HepG2 (cell line): ENCODE measurements around the gene HPCAL1. TPM values are rescaled to one million over a fixed set of nuclear protein-coding genes. Genes with fewer than 3 reads are reported as not detected.

Experiments used
- GLI4 ChIP-seq: sonication (generic); formaldehyde crosslinking; IDR thresholded peaks from 2 replicates; pipeline ENCODE4 v1.5.1; 2020; ENCODE audit warnings: missing genetic modification reagents, mild to moderate bottlenecking, moderate library complexity, borderline replicate concordance
- HCFC1 ChIP-seq: fragments of 150-350 bp; IDR thresholded peaks from 2 replicates; pipeline ENCODE4 v1.6.1; 2014; ENCODE audit warnings: low read depth, low read length
- MAFK ChIP-seq, 2 experiments: IDR thresholded peaks in 1 of 2; conservative IDR thresholded peaks in 1 of 2; 2 replicates each; pipeline ENCODE4 v1.6.1; 2011; ENCODE audit warnings: improper control_type of control experiment in 2 of 2, low read length in 2 of 2
- SMAD1 ChIP-seq: sonication (generic); formaldehyde crosslinking; IDR thresholded peaks from 2 replicates; pipeline ENCODE4 v1.4.0; 2020; ENCODE audit warnings: missing genetic modification reagents, low read depth, mild to moderate bottlenecking, borderline replicate concordance
- TGIF2 ChIP-seq: IDR thresholded peaks from 2 replicates; pipeline ENCODE4 v1.6.1; 2016; ENCODE audit warnings: control low read depth, missing compliant biosample characterization
- ZC3H4 ChIP-seq: sonication (generic); formaldehyde crosslinking; IDR thresholded peaks from 2 replicates; pipeline ENCODE4 v1.4.0; 2020; ENCODE audit warnings: missing genetic modification reagents, borderline replicate concordance
- ZNF430 ChIP-seq: sonication (generic); formaldehyde crosslinking; IDR thresholded peaks from 2 replicates; pipeline ENCODE4 v1.9.0; 2021; ENCODE audit warnings: mild to moderate bottlenecking, missing genetic modification reagents
- ZNF432 ChIP-seq: sonication (generic); formaldehyde crosslinking; IDR thresholded peaks from 2 replicates; pipeline ENCODE4 v1.5.0; 2020; ENCODE audit warnings: missing genetic modification reagents, mild to moderate bottlenecking, borderline replicate concordance
- ZNF577 ChIP-seq: sonication (generic); formaldehyde crosslinking; IDR thresholded peaks from 2 replicates; pipeline ENCODE4 v1.4.0; 2020; ENCODE audit warnings: mild to moderate bottlenecking, low read depth, missing genetic modification reagents, borderline replicate concordance
- ZNF644 ChIP-seq: IDR thresholded peaks from 2 replicates; pipeline ENCODE4 v1.6.1; 2016; ENCODE audit warnings: low read depth
- ZNF766 ChIP-seq: sonication (generic); formaldehyde crosslinking; IDR thresholded peaks from 2 replicates; pipeline ENCODE4 v1.5.0; 2020; ENCODE audit warnings: missing genetic modification reagents, borderline replicate concordance
- ZNF790 ChIP-seq: sonication (generic); formaldehyde crosslinking; IDR thresholded peaks from 2 replicates; pipeline ENCODE4 v1.8.0; 2022; ENCODE audit warnings: missing genetic modification reagents, mild to moderate bottlenecking, borderline replicate concordance
- ZSCAN25 ChIP-seq: sonication (generic); formaldehyde crosslinking; IDR thresholded peaks from 2 replicates; pipeline ENCODE4 v1.8.0; 2022; ENCODE audit warnings: mild to moderate bottlenecking, missing genetic modification reagents
- polyA plus RNA-seq, 8 experiments: library from polyadenylated mRNA; depleted of rRNA in 3 of 8; stranded (reverse) in 7 of 8; unstranded in 1 of 8; fragments of >200 nt; fragmentation: Illumina TruSeq in 4 of 8; extraction: Trizol in 4 of 8; gene quantifications; 2 replicates each; pipeline versions ENCODE4 v1.2.1 to v1.2.3, GENCODE V29; 2011 to 2016; ENCODE audit warnings: low read depth in 4 of 8, missing spikeins in 1 of 8, mixed read lengths in 1 of 8; ENCODE audit not compliant: insufficient read depth in 1 of 8
- total RNA-seq, 5 experiments: library from RNA; depleted of rRNA; stranded (reverse); fragments of >200 nt; fragmentation: Illumina TruSeq; extraction: Trizol; gene quantifications; 2 replicates each; pipeline ENCODE4 v1.2.3, GENCODE V29; 2016; ENCODE audit warnings: low read depth in 1 of 5
- TF ChIP-seq, protein P1 (sequence below): sonication (generic); formaldehyde crosslinking; IDR thresholded peaks from one replicate; pipeline ENCODE4 v1.5.1; 2020; ENCODE audit warnings: mild to moderate bottlenecking, missing genetic modification reagents; ENCODE audit errors: not compliant biosample characterization
- TF ChIP-seq, protein P2 (sequence below): sonication (generic); formaldehyde crosslinking; IDR thresholded peaks from 2 replicates; pipeline ENCODE4 v1.5.0; 2020; ENCODE audit warnings: missing genetic modification reagents
- TF ChIP-seq, protein P3 (sequence below): sonication (generic); formaldehyde crosslinking; IDR thresholded peaks from 2 replicates; pipeline ENCODE4 v1.4.0; 2020; ENCODE audit warnings: missing genetic modification reagents
- TF ChIP-seq, protein P4 (sequence below): IDR thresholded peaks from 2 replicates; pipeline ENCODE4 v1.6.1; 2016
- TF ChIP-seq, protein P5 (sequence below): sonication (generic); formaldehyde crosslinking; IDR thresholded peaks from 2 replicates; pipeline ENCODE4 v1.4.0; 2020; ENCODE audit warnings: missing genetic modification reagents

Gene HPCAL1
- total and polyA plus RNA-seq, 2 of the 13 experiments (the other 11 are each of a cell fraction or from before 2014, with no cell fraction given) = 29.5 to 29.9 TPM

DNA sequence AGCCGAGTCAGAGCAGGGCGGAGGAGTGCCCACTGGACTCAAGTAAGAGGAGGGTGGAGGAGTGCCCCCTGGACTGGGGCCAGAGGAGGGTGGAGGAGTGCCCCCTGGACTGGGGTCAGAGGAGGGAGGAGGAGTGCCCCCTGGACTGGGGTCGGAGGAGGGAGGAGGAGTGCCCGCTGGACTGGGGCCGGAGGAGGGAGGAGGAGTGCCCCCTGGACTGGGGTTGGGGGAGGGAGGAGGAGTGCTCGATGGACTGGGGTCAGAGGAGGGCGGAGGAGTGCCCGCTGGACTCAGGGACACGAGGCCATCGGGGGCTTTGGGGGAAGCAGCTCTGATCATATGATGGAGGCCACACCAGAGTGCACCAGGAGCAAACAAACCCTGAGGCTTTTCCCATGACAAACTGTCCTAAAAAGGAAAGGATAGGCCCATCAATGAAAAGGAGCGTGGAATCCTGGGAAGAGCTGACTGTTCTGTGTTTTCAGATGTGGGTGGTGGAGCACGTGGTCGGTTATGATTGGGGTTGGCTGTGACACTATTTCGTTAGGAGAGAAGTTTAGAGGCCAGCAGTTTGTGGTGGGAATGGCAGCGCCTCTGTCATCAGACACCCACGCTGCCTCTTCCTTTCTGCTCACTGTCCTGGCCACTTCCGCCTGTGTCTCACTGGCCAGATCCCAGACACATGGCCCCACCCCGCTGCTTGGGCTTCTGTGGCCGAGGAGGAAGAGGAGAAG lies 24.5 kb upstream of the HPCAL1 start (continued):
- TF ChIP-seq, protein P1, sequence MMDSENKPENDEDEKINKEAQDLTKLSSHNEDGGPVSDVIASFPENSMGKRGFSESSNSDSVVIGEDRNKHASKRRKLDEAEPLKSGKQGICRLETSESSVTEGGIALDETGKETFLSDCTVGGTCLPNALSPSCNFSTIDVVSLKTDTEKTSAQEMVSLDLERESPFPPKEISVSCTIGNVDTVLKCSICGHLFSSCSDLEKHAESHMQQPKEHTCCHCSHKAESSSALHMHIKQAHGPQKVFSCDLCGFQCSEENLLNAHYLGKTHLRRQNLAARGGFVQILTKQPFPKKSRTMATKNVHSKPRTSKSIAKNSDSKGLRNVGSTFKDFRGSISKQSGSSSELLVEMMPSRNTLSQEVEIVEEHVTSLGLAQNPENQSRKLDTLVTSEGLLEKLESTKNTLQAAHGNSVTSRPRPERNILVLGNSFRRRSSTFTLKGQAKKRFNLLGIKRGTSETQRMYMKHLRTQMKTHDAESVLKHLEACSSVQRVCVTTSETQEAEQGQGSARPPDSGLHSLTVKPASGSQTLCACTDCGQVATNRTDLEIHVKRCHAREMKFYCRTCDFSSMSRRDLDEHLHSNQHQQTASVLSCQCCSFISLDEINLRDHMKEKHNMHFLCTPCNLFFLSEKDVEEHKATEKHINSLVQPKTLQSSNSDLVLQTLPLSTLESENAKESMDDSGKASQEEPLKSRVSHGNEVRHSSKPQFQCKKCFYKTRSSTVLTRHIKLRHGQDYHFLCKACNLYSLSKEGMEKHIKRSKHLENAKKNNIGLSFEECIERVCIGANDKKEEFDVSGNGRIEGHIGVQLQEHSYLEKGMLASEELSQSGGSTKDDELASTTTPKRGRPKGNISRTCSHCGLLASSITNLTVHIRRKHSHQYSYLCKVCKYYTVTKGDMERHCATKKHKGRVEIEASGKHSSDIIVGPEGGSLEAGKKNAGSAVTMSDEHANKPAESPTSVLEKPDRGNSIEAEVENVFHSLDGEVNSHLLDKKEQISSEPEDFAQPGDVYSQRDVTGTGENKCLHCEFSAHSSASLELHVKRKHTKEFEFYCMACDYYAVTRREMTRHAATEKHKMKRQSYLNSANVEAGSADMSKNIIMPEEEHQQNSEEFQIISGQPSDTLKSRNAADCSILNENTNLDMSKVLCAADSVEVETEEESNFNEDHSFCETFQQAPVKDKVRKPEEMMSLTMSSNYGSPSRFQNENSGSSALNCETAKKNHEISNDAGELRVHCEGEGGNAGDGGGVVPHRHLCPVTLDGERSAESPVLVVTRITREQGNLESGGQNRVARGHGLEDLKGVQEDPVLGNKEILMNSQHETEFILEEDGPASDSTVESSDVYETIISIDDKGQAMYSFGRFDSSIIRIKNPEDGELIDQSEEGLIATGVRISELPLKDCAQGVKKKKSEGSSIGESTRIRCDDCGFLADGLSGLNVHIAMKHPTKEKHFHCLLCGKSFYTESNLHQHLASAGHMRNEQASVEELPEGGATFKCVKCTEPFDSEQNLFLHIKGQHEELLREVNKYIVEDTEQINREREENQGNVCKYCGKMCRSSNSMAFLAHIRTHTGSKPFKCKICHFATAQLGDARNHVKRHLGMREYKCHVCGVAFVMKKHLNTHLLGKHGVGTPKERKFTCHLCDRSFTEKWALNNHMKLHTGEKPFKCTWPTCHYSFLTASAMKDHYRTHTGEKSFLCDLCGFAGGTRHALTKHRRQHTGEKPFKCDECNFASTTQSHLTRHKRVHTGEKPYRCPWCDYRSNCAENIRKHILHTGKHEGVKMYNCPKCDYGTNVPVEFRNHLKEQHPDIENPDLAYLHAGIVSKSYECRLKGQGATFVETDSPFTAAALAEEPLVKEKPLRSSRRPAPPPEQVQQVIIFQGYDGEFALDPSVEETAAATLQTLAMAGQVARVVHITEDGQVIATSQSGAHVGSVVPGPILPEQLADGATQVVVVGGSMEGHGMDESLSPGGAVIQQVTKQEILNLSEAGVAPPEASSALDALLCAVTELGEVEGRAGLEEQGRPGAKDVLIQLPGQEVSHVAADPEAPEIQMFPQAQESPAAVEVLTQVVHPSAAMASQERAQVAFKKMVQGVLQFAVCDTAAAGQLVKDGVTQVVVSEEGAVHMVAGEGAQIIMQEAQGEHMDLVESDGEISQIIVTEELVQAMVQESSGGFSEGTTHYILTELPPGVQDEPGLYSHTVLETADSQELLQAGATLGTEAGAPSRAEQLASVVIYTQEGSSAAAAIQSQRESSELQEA = no peak
- TF ChIP-seq, protein P2, sequence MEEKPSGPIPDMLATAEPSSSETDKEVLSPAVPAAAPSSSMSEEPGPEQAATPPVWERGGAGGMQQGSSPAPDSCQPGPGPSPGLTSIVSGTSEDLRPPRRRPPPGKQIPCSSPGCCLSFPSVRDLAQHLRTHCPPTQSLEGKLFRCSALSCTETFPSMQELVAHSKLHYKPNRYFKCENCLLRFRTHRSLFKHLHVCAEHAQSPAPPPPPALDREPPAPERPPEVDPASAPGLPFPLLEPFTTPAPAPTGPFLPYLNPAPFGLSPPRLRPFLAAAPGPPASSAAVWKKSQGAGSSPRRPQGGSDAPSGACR (CRISPR knock-in tag) = peak; percentile 87
- no peak for TF ChIP-seq HCFC1
- TF ChIP-seq, protein P3, sequence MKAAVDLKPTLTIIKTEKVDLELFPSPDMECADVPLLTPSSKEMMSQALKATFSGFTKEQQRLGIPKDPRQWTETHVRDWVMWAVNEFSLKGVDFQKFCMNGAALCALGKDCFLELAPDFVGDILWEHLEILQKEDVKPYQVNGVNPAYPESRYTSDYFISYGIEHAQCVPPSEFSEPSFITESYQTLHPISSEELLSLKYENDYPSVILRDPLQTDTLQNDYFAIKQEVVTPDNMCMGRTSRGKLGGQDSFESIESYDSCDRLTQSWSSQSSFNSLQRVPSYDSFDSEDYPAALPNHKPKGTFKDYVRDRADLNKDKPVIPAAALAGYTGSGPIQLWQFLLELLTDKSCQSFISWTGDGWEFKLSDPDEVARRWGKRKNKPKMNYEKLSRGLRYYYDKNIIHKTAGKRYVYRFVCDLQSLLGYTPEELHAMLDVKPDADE (CRISPR knock-in tag) = no peak
- TF ChIP-seq SMAD1 (CRISPR knock-in tag) = no peak
- TF ChIP-seq TGIF2 (CRISPR knock-in tag) = peak; percentile 55; the same call in 1 of the 2 replicates
- TF ChIP-seq ZC3H4 (CRISPR knock-in tag) = no peak
- TF ChIP-seq, protein P4, sequence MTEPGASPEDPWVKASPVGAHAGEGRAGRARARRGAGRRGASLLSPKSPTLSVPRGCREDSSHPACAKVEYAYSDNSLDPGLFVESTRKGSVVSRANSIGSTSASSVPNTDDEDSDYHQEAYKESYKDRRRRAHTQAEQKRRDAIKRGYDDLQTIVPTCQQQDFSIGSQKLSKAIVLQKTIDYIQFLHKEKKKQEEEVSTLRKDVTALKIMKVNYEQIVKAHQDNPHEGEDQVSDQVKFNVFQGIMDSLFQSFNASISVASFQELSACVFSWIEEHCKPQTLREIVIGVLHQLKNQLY (CRISPR knock-in tag) = peak; percentile 72; the same call in 1 of the 2 replicates
- TF ChIP-seq MAFK (conservative IDR thresholded peaks at IDR 0.05 in 1 of 2, IDR thresholded peaks at IDR 0.05 in 1 of 2; ENCODE audit: low read length in 2 of 2) = no peak
- TF ChIP-seq ZNF577 (CRISPR knock-in tag) = no peak
- TF ChIP-seq ZNF432 (CRISPR knock-in tag) = no peak
- 0 out of 2 replicates have a peak, but pooled peaks have one; percentile 26 for TF ChIP-seq ZNF790 (CRISPR knock-in tag)
- TF ChIP-seq, protein P5, sequence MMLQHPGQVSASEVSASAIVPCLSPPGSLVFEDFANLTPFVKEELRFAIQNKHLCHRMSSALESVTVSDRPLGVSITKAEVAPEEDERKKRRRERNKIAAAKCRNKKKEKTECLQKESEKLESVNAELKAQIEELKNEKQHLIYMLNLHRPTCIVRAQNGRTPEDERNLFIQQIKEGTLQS (CRISPR knock-in tag) = no peak
- TF ChIP-seq ZSCAN25 (CRISPR knock-in tag) = peak; percentile 65
- no peak for TF ChIP-seq ZNF430 (CRISPR knock-in tag)
- no peak for TF ChIP-seq ZNF766 (CRISPR knock-in tag)
- TF ChIP-seq ZNF644 (CRISPR knock-in tag) = peak; percentile 64; the same call in 1 of the 2 replicates
- no peak; the same call in 1 of the 2 replicates for TF ChIP-seq GLI4 (CRISPR knock-in tag)
